PC-3 (cell line): ENCODE data around the gene ZEB2. TPM values are rescaled to one million over a fixed set of nuclear protein-coding genes. Genes with fewer than 3 reads are reported as not detected.
A peak's percentile ranks its signal among the peaks of the same experiment; 100 is the strongest.

Experiments used
- ATAC-seq: fragments of 200-7000 bp; cut with Tn5 transposase; 2 replicates; pipeline ENCODE4 v1.9.1; 2020; ENCODE audit warnings: mild to moderate bottlenecking, moderate library complexity
- BruUV-seq: library from RNA; stranded (reverse); fragments of 400-500 nt; replicated peaks from 2 replicates; lab custom pipeline; 2021; lab: Mats Ljungman, UMichigan
- CTCF ChIA-PET: fragments of 300-600 bp; sonication (Branson Sonifier 250); formaldehyde crosslinking; loops from one replicate; lab custom pipeline; 2022; ENCODE audit warnings: antibody characterized with exemption; lab: Charles Lee
- POLR2A ChIA-PET: fragments of 300-600 bp; sonication (Branson Sonifier 250); formaldehyde crosslinking; loops from one replicate; lab custom pipeline; 2022; ENCODE audit warnings: antibody characterized with exemption; ENCODE audit not compliant: unreplicated experiment; lab: Charles Lee
- DNase-seq: peaks from one replicate; pipeline ENCODE4 v3.0.0-alpha.2; 2015
- H2AFZ ChIP-seq: fragments of 300-600 bp; sonication (generic); 2 replicates; pipeline ENCODE4 v1.6.0; 2016; ENCODE audit warnings: antibody characterized with exemption, low read length
- H3F3A ChIP-seq: fragments of 300-600 bp; sonication (generic); one replicate; pipeline ENCODE4 v1.6.0; 2017; ENCODE audit warnings: antibody characterized with exemption, low read length, control low read depth, mild to moderate bottlenecking; ENCODE audit not compliant: unreplicated experiment
- H3K27ac ChIP-seq: fragments of 300-600 bp; sonication (generic); 2 replicates; pipeline ENCODE4 v1.5.1; 2016; ENCODE audit warnings: mild to moderate bottlenecking, low read length
- H3K27me3 ChIP-seq: fragments of 300-600 bp; sonication (generic); 2 replicates; pipeline ENCODE4 v1.6.1; 2016; ENCODE audit warnings: low read length, mixed read lengths
- H3K36me3 ChIP-seq: fragments of 300-600 bp; sonication (generic); 2 replicates; pipeline ENCODE4 v1.6.1; 2016; ENCODE audit warnings: low read depth, mixed run types, low read length, mixed read lengths
- H3K4me1 ChIP-seq: fragments of 300-600 bp; sonication (generic); 2 replicates; pipeline ENCODE4 v1.5.1; 2016; ENCODE audit warnings: low read length; ENCODE audit not compliant: insufficient read depth
- H3K4me2 ChIP-seq: fragments of 300-600 bp; sonication (generic); 2 replicates; pipeline ENCODE4 v1.6.0; 2016; ENCODE audit warnings: low read length
- H3K4me3 ChIP-seq: fragments of 300-600 bp; sonication (generic); 2 replicates; pipeline ENCODE4 v1.5.1; 2016; ENCODE audit warnings: mild to moderate bottlenecking, low read length, mixed read lengths
- H3K79me2 ChIP-seq: fragments of 300-600 bp; sonication (generic); 2 replicates; pipeline ENCODE4 v1.6.1; 2017; ENCODE audit warnings: low read length, mixed read lengths
- H3K9ac ChIP-seq: fragments of 300-600 bp; sonication (generic); 2 replicates; pipeline ENCODE4 v1.6.0; 2016; ENCODE audit warnings: mild to moderate bottlenecking, low read length
- H3K9me2 ChIP-seq: fragments of 300-600 bp; sonication (generic); replicated peaks from 2 replicates; pipeline ENCODE4 v1.6.1; 2016; ENCODE audit warnings: mixed run types, low read length, mixed read lengths
- H3K9me3 ChIP-seq: fragments of 300-600 bp; sonication (generic); 2 replicates; pipeline ENCODE4 v1.6.1; 2016; ENCODE audit warnings: low read length, mixed read lengths
- H4K20me1 ChIP-seq: fragments of 300-600 bp; sonication (generic); 2 replicates; pipeline ENCODE4 v1.6.1; 2016; ENCODE audit warnings: low read length, mixed read lengths
- EZH2 ChIP-seq: fragments of 300-600 bp; sonication (generic); IDR thresholded peaks from one replicate; pipeline ENCODE4 v1.6.1; 2017; ENCODE audit warnings: antibody characterized with exemption, mild to moderate bottlenecking, low read length; ENCODE audit not compliant: unreplicated experiment
- EZH2phosphoT487 ChIP-seq: fragments of 300-600 bp; sonication (generic); IDR thresholded peaks from 2 replicates; pipeline ENCODE4 v1.6.1; 2018; ENCODE audit warnings: mild to moderate bottlenecking, antibody characterized with exemption, low read length, borderline replicate concordance
- intact Hi-C: fragments of 100-400 bp; cut with micrococcal nuclease; formaldehyde crosslinking; loops from 2 replicates; pipeline ENCODE4 v1.9.0; 2023
- total RNA-seq: library from RNA; depleted of rRNA; stranded (reverse); fragments of >200 nt; gene quantifications from 2 replicates; pipeline ENCODE4 v1.2.3, GENCODE V29; 2014
- TF ChIP-seq, protein P1 (sequence below): fragments of 300-600 bp; sonication (generic); conservative IDR thresholded peaks from 2 replicates; pipeline ENCODE4 v1.5.1; 2017; ENCODE audit warnings: antibody characterized with exemption, low read depth, mild to moderate bottlenecking, low read length

ZEB2 gene
- total RNA-seq, 1 experiment from 2014 or later: 1.1 TPM

DNA sequence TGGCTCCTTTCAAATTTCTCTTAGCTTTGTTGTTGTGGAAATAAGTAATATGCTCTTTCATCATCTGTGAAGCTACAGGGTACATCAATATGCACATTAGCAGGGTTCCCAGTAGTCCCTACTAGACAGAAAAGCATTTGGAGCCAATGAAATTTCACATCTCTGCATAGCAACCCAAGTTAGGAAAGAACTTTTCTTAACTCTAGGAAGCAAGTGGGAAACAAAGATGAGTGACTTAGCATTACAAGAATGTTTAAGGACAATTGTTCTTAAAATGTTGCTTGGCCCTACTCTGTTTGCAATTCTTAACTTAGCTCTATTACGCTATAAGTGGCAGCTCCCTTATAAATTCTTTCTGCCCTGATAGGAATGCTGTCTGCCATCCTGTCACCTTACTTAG is 39.6 kb downstream of the ZEB2 start:
- no peaks in the 10 kb centered on the region for H3F3A ChIP-seq
- H3K9me2 ChIP-seq: no peaks in the 10 kb centered on the region
- ChIA-PET POLR2A (no interaction called here), CTCF (interaction anchor here (0.6 kb wide), 1 partner anchor 144 kb away, joined by 4 read pairs; no protein-coding TSS in a partner anchor)
- no peak overlapping the region for H3K9ac ChIP-seq
- no peaks in the 10 kb centered on the region for H3K9me3 ChIP-seq
- no peaks in the 10 kb centered on the region for H3K27me3 ChIP-seq
- no TSS peak for BruUV-seq
- no peak overlapping the region for H3K4me2 ChIP-seq
- DNase-seq: peak; percentile 32
- no peak overlapping the region for H3K4me3 ChIP-seq
- intact Hi-C loops: no loop called here
- ATAC-seq: no peak; the same call in 1 of the 2 replicates
- TF ChIP-seq, protein P1, sequence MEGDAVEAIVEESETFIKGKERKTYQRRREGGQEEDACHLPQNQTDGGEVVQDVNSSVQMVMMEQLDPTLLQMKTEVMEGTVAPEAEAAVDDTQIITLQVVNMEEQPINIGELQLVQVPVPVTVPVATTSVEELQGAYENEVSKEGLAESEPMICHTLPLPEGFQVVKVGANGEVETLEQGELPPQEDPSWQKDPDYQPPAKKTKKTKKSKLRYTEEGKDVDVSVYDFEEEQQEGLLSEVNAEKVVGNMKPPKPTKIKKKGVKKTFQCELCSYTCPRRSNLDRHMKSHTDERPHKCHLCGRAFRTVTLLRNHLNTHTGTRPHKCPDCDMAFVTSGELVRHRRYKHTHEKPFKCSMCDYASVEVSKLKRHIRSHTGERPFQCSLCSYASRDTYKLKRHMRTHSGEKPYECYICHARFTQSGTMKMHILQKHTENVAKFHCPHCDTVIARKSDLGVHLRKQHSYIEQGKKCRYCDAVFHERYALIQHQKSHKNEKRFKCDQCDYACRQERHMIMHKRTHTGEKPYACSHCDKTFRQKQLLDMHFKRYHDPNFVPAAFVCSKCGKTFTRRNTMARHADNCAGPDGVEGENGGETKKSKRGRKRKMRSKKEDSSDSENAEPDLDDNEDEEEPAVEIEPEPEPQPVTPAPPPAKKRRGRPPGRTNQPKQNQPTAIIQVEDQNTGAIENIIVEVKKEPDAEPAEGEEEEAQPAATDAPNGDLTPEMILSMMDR: no peak
- TF ChIP-seq EZH2 (no peak), EZH2phosphoT487 (no peak)
- no peak overlapping the region for H2AFZ ChIP-seq
- H3K79me2 ChIP-seq: no peaks in the 10 kb centered on the region
- no peak overlapping the region for H3K27ac ChIP-seq
- H3K4me1 ChIP-seq: peaks cover 23% of the 10 kb centered on the region
- H3K36me3 ChIP-seq: no peaks in the 10 kb centered on the region
- no peaks in the 10 kb centered on the region for H4K20me1 ChIP-seq

DNA sequence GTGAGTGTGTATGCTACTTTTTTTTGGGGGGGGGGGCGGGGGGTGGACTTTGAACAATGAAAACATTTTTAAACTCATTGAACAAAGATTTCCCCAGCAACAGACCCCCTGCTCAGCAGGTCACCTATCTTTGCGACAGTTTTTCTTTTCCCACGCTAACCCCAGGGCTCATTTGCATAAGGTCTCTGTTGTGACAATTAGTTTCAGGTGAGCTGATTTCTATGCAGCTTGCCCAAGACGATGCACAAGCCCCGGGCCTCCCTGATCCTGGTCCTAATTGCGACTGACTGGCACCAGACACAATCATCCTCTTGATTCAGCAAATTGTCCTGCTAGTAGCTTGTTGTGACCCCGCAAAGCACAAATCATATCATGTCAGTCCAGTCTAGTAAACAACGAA is 40.3 kb downstream of the ZEB2 start:
- Histone ChIP-seq H3K27me3 (no peaks in the 10 kb centered on the region), H3K4me3 (no peak overlapping the region), H2AFZ (no peak overlapping the region), H3K27ac (no peak overlapping the region), H3K9me3 (no peaks in the 10 kb centered on the region), H3K79me2 (no peaks in the 10 kb centered on the region), H3K36me3 (no peaks in the 10 kb centered on the region), H3K4me1 (peaks cover 23% of the 10 kb centered on the region), H3F3A (no peaks in the 10 kb centered on the region), H3K9me2 (no peaks in the 10 kb centered on the region), H3K4me2 (no peak overlapping the region), H4K20me1 (no peaks in the 10 kb centered on the region), H3K9ac (no peak overlapping the region)
- POLR2A ChIA-PET: no interaction called here
- CTCF ChIA-PET: interaction anchor here (0.6 kb wide), 1 partner anchor 145 kb away, joined by 4 read pairs; no protein-coding TSS in a partner anchor
- ATAC-seq (no peak), DNase-seq (no peak)
- BruUV-seq: no TSS peak
- TF ChIP-seq EZH2 (no peak), EZH2phosphoT487 (no peak)
- TF ChIP-seq, protein P1: no peak
- intact Hi-C loops: no loop called here

DNA sequence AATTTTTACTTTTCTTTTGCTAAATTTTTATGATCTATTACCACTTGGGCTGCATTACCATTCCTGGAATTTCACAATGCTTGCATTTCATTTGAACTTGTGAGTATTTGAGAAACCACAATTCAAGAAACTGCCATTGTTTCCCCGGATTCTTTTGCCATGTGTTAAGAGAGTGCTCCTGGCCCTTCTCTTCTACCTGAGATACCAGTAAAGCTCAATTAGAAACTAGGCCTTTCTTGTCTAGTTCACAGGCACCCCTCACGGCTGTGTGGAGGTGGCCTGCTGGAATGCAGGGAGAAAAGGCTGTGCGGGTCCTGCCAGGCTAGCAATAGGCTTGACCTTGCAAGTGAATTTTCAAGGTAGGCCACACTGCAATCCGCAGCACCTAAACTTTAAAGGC is 40.8 kb downstream of the ZEB2 start:
- no peaks in the 10 kb centered on the region for H3F3A ChIP-seq
- ATAC-seq (no peak), DNase-seq (peak; percentile 4)
- peaks cover 23% of the 10 kb centered on the region for H3K4me1 ChIP-seq
- no peaks in the 10 kb centered on the region for H3K36me3 ChIP-seq
- H3K9ac ChIP-seq: no peak overlapping the region
- no peak overlapping the region for H3K4me3 ChIP-seq
- H2AFZ ChIP-seq: no peak overlapping the region
- H3K27ac ChIP-seq: no peak overlapping the region
- ChIA-PET POLR2A (no interaction called here), CTCF (no interaction called here)
- TF ChIP-seq, protein P1: no peak
- no peak for TF ChIP-seq EZH2
- TF ChIP-seq EZH2phosphoT487: no peak
- no peaks in the 10 kb centered on the region for H4K20me1 ChIP-seq
- no TSS peak for BruUV-seq
- H3K79me2 ChIP-seq: no peaks in the 10 kb centered on the region
- intact Hi-C loops: no loop called here
- no peaks in the 10 kb centered on the region for H3K27me3 ChIP-seq
- H3K4me2 ChIP-seq: no peak overlapping the region
- H3K9me3 ChIP-seq: no peaks in the 10 kb centered on the region
- no peaks in the 10 kb centered on the region for H3K9me2 ChIP-seq
